Panc1 (cell line): ENCODE results near the gene MEGF11. TPM values are rescaled to one million over a fixed set of nuclear protein-coding genes. Genes with fewer than 3 reads are reported as not detected.

ENCODE experiments used
- ATAC-seq: fragments of 200-7000 bp; cut with Tn5 transposase; 2 replicates; pipeline ENCODE4 v1.9.1; 2020; ENCODE audit warnings: mild to moderate bottlenecking, moderate library complexity
- BruUV-seq: library from RNA; stranded (reverse); fragments of 400-500 nt; replicated peaks from 2 replicates; lab custom pipeline; 2021; lab: Mats Ljungman, UMichigan
- CTCF ChIA-PET: fragments of 300-600 bp; sonication (Branson Sonifier 250); formaldehyde crosslinking; loops from one replicate; lab custom pipeline; 2022; ENCODE audit warnings: antibody characterized with exemption; lab: Charles Lee
- POLR2A ChIA-PET: fragments of 300-600 bp; sonication (Branson Sonifier 250); formaldehyde crosslinking; loops from one replicate; lab custom pipeline; 2022; ENCODE audit warnings: antibody characterized with exemption; lab: Charles Lee
- DNase-seq: peaks from one replicate; pipeline ENCODE4 v3.0.0-alpha.2; 2010; ENCODE audit warnings: low read depth, low spot score
- H3K27ac ChIP-seq: 2 replicates; pipeline ENCODE4 v1.5.1; 2011; ENCODE audit warnings: mild to moderate bottlenecking, low read length, inconsistent platforms
- H3K27me3 ChIP-seq: fragments of 200-500 bp; sonication (Bioruptor generic); 2 replicates; pipeline ENCODE4 v1.6.0; 2014; ENCODE audit warnings: low read length, inconsistent platforms; ENCODE audit not compliant: control insufficient read depth, insufficient read depth
- H3K36me3 ChIP-seq: fragments of 200-500 bp; sonication (Bioruptor generic); 2 replicates; pipeline ENCODE4 v1.5.1; 2014; ENCODE audit warnings: inconsistent platforms, mild to moderate bottlenecking, low read length, moderate library complexity; ENCODE audit not compliant: control insufficient read depth, insufficient read depth
- H3K4me1 ChIP-seq: 2 replicates; pipeline ENCODE4 v1.5.1; 2011; ENCODE audit warnings: inconsistent platforms, mild to moderate bottlenecking, low read length, moderate library complexity; ENCODE audit not compliant: control insufficient read depth, insufficient read depth
- H3K4me3 ChIP-seq, 2 experiments: 2 replicates each; pipeline ENCODE4 v1.5.1; 2011 to 2012; ENCODE audit warnings: low read depth in 2 of 2, low read length in 2 of 2, mild to moderate bottlenecking in 2 of 2, inconsistent platforms in 1 of 2, moderate library complexity in 1 of 2
- H3K9me3 ChIP-seq: fragments of 200-500 bp; sonication (Bioruptor generic); 2 replicates; pipeline ENCODE4 v1.5.1; 2014; ENCODE audit warnings: low read depth, mild to moderate bottlenecking, inconsistent platforms, low read length, moderate library complexity; ENCODE audit not compliant: control insufficient read depth, insufficient read depth
- CTCF ChIP-seq: fragments of 450-650 bp; IDR thresholded peaks from 2 replicates; pipeline ENCODE4 v1.5.1; 2017; ENCODE audit warnings: mild to moderate bottlenecking
- POLR2AphosphoS5 ChIP-seq: IDR thresholded peaks from 2 replicates; pipeline ENCODE4 v1.6.1; 2012; ENCODE audit warnings: mild to moderate bottlenecking, low read depth, low read length, moderate library complexity
- SIN3A ChIP-seq: IDR thresholded peaks from 2 replicates; pipeline ENCODE4 v1.6.1; 2012; ENCODE audit warnings: low read depth, mild to moderate bottlenecking, low read length, moderate library complexity, borderline replicate concordance; ENCODE audit not compliant: insufficient read depth
- TCF7L2 ChIP-seq: IDR thresholded peaks from 2 replicates; pipeline ENCODE4 v1.6.1; 2011; ENCODE audit warnings: mild to moderate bottlenecking, low read depth, low read length, inconsistent platforms
- in situ Hi-C: cut with HindIII; loops from 2 replicates; pipeline ENCODE4 v1.10.0; 2016; ENCODE audit warnings: low sequenced_read_pairs, low pct_unique_long_range_greater_than_20kb
- intact Hi-C: fragments of 100-400 bp; cut with micrococcal nuclease; formaldehyde crosslinking; loops from one replicate; pipeline ENCODE4 v1.10.0; 2022; ENCODE audit not compliant: unreplicated experiment
- total RNA-seq: library from RNA; stranded (reverse); gene quantifications from one replicate; pipeline ENCODE4 v1.2.1, GENCODE V29; 2021; ENCODE audit not compliant: unreplicated experiment
- TF ChIP-seq, protein P1 (sequence below), 2 experiments: IDR thresholded peaks; 2 replicates each; pipeline ENCODE4 v1.6.1; 2011 to 2012; ENCODE audit warnings: low read depth in 2 of 2, control low read depth in 1 of 2, low read length in 1 of 2, mild to moderate bottlenecking in 1 of 2, moderate library complexity in 1 of 2; ENCODE audit not compliant: insufficient read depth in 1 of 2

Gene MEGF11
- total RNA-seq, 1 experiment from 2014 or later = 0.95 TPM

DNA sequence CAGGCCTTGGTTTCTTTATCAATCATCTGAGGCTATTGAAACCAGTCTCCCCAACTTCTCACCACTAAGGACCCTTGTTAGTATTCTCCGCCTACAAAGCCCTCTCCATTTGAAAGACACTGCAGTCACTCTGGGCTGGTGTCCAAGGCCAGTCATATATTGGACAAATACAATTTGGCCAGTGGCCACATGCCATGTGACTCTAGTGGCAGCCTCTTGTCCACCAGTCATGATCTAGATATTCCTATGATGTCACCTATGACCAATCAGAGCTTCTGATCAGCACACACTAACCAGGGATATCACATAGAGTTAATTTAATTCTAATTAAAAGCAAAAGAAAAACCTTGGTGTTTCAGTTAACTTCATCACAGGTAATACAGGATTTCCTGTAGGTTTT, 316.1 kb downstream of the MEGF11 start:
- no peaks in the 10 kb centered on the region for H3K4me1 ChIP-seq
- H3K4me3 ChIP-seq = no peak overlapping the region
- no peaks in the 10 kb centered on the region for H3K9me3 ChIP-seq
- H3K36me3 ChIP-seq = no peaks in the 10 kb centered on the region
- intact Hi-C loops (no loop called here), in situ Hi-C loops (no loop called here)
- no peak overlapping the region for H3K27ac ChIP-seq
- H3K27me3 ChIP-seq = no peaks in the 10 kb centered on the region
- DNase-seq = no peak
- no TSS peak for BruUV-seq
- POLR2A ChIA-PET = interaction anchor here (0.6 kb wide), 1 partner anchor 313 kb away, joined by 5 read pairs; no protein-coding TSS in a partner anchor
- no peak for ATAC-seq
- CTCF ChIA-PET = interaction anchor here (0.6 kb wide), 1 partner anchor 298 kb away, joined by 3 read pairs; no protein-coding TSS in a partner anchor
- TF ChIP-seq CTCF (no peak), TCF7L2 (no peak), POLR2AphosphoS5 (no peak), SIN3A (no peak)
- TF ChIP-seq, protein P1, sequence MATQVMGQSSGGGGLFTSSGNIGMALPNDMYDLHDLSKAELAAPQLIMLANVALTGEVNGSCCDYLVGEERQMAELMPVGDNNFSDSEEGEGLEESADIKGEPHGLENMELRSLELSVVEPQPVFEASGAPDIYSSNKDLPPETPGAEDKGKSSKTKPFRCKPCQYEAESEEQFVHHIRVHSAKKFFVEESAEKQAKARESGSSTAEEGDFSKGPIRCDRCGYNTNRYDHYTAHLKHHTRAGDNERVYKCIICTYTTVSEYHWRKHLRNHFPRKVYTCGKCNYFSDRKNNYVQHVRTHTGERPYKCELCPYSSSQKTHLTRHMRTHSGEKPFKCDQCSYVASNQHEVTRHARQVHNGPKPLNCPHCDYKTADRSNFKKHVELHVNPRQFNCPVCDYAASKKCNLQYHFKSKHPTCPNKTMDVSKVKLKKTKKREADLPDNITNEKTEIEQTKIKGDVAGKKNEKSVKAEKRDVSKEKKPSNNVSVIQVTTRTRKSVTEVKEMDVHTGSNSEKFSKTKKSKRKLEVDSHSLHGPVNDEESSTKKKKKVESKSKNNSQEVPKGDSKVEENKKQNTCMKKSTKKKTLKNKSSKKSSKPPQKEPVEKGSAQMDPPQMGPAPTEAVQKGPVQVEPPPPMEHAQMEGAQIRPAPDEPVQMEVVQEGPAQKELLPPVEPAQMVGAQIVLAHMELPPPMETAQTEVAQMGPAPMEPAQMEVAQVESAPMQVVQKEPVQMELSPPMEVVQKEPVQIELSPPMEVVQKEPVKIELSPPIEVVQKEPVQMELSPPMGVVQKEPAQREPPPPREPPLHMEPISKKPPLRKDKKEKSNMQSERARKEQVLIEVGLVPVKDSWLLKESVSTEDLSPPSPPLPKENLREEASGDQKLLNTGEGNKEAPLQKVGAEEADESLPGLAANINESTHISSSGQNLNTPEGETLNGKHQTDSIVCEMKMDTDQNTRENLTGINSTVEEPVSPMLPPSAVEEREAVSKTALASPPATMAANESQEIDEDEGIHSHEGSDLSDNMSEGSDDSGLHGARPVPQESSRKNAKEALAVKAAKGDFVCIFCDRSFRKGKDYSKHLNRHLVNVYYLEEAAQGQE (IDR thresholded peaks at IDR 0.05; ENCODE audit: insufficient read depth in 1 of 2, low read depth in 2 of 2, low read length in 1 of 2) = no peak

GRCh38 chr15:65937054-65937453, 316.5 kb downstream of the MEGF11 start:
- no peak overlapping the region for H3K4me3 ChIP-seq
- no peaks in the 10 kb centered on the region for H3K4me1 ChIP-seq
- H3K36me3 ChIP-seq = no peaks in the 10 kb centered on the region
- H3K27me3 ChIP-seq = no peaks in the 10 kb centered on the region
- BruUV-seq = no TSS peak
- CTCF ChIA-PET = interaction anchor here (0.6 kb wide), 1 partner anchor 298 kb away, joined by 3 read pairs; no protein-coding TSS in a partner anchor
- no peaks in the 10 kb centered on the region for H3K9me3 ChIP-seq
- H3K27ac ChIP-seq = no peak overlapping the region
- DNase-seq (no peak), ATAC-seq (no peak)
- intact Hi-C loops = no loop called here
- in situ Hi-C loops = no loop called here
- no peak for TF ChIP-seq SIN3A
- TF ChIP-seq CTCF = no peak
- no peak for TF ChIP-seq POLR2AphosphoS5
- no peak for TF ChIP-seq TCF7L2
- TF ChIP-seq, protein P1 (IDR thresholded peaks at IDR 0.05; ENCODE audit: insufficient read depth in 1 of 2, low read depth in 2 of 2, low read length in 1 of 2) = no peak
- POLR2A ChIA-PET = interaction anchor here (0.6 kb wide), 1 partner anchor 313 kb away, joined by 5 read pairs; no protein-coding TSS in a partner anchor
